GM21360 (cell line): ENCODE data around the gene INTS6.
"Not testable (repeated sequence)": the region's sequence is repeated elsewhere in the genome, so short reads cannot be mapped to it uniquely, and the experiment has no call there.

Source experiments
- ATAC-seq: cut with Tn5 transposase; IDR thresholded peaks from one replicate; pipeline ENCODE4 v1.9.1; 2021; ENCODE audit warnings: mild to moderate bottlenecking, moderate library complexity; ENCODE audit not compliant: unreplicated experiment

Gene INTS6

GRCh38 chr13:51417716-51418115, 35.1 kb downstream of the INTS6 start:
- no peak for ATAC-seq

GRCh38 chr13:51416107-51416506, 36.7 kb downstream of the INTS6 start:
- ATAC-seq: peak; percentile 42

DNA sequence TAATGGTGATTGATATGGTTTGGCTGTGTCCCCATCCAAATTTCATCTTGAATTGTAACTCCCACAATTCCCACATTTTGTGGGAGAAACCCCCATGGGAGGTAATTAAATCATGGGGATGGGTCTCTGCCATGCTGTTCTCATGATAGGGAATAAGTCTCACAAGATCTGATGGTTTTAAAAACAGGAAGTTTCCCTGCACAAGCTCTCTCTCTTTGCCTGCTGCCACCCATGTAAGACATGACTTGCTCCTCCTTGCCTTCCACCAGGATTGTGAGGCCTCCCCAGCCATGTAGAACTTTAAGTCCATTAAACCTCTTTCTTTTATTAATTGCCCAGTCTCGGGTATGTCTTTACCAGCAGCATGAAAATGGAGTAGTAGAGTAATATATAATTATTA, 37.5 kb downstream of the INTS6 start:
- not testable (repeated sequence) for ATAC-seq

DNA sequence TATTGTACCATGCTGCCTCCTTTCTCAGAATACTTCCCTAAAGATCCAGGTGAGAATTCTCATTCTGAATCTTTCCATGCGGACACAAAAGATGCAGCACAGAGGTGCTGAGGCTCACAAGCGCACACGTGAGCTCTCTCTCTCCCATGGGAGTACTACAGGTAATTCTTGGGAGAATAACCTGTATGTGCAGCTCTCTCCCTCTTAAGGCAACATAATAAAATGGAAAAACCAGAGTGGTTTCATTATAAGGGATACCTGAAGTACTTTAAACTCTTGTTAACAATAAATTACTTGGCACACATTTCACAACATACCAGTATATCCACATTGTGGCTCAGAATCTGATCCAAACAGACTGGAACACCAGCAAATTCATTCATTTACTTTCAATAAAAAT, 40.4 kb downstream of the INTS6 start:
- ATAC-seq: no peak

DNA sequence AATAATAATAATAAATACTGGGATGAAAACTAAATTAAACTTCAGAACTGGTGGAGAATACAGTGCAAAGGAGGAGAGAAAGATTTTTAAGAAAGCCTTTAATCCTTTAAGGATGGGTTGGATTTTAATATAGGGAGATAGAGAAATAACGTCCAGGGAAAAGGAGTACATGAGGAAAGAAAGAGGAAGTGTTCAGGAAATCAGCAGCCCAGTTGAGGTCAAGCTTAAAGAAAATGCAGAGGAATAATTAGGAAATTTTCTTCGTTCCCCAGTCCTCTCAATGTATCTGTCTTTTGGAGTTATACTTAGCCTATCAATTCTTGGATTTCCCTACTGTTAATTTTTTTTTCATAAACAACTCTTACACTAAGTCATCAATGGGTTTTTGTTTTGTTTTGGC, 47.7 kb downstream of the INTS6 start:
- ATAC-seq: no peak

GRCh38 chr13:51397262-51397941, 55.4 kb downstream of the INTS6 start:
- ATAC-seq: no peak

GRCh38 chr13:51396352-51396751, 56.5 kb downstream of the INTS6 start:
- peak; percentile 83 for ATAC-seq

DNA sequence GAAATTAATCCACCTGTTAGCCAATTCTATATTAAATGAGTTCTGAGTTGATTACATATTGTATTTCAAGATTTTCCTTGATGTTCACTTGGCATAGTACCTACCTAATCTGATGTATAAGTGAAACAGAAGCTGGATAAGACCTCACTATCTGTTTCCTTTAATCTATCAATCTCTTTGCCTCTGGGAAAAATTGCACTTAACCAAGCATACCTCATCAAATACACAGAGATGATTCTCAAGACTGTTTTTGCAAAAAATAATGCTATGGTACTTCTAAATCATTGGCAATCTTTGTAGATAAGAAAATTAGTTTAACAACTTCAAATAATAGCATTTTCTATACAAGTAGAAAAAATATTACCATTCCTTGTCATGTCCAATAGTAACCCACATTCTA, 58.1 kb downstream of the INTS6 start:
- no peak for ATAC-seq

DNA sequence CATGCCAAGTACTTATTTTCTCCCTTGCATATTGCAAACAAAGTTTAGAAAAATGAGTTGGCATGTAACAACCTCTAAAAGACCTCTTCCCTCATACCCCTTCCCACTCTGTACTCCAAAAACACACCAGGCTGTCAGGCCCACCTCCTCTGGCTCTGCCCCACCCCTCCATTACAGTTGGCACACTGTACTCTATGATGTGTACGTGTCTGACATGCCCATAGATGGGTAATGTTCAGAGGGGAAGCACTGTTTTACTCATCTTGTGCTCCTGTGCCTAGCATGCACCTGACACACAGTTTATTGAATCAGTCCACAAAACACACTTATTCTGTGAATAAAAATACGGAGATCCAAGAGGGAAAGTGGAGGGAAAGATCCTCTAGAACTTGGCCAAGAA, 67.7 kb downstream of the INTS6 start:
- ATAC-seq: no peak

DNA sequence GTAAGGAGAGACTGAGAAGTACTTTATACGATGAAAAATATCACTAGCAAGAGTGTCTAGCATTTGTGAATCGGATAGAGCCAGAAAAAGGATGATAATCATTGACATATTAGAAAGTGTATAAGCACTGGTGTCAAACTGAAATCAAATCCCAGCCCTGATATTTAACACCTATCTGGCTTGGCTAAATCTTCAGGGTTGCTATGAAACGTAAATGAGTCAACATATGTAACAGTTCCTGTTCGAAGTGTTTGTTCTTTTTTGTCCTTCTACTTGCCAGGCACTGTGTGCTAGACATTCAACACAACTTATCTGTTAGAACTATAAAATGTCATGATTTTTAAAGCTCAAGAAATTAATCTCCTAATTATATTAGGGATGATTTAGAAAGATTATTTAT, 72.6 kb downstream of the INTS6 start:
- ATAC-seq: no peak

DNA sequence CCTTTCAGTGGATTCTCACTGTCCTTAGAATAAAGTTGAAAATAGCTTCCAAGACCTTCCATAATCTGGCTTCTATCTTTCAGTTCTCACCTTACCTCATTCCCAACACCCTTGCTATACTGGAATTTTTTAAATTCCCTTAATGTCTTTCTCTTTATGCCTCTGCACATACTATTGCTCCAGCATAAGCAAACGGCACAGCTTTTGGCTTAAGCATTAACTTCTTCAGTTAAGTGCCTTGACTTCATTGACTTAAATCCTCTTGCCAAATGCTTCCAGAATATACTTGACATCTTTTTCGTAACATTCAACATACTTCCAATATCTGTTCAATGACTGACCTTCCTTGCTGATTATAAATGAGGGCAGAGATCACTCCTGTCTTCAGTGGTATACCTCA, 79.4 kb downstream of the INTS6 start:
- no peak for ATAC-seq

DNA sequence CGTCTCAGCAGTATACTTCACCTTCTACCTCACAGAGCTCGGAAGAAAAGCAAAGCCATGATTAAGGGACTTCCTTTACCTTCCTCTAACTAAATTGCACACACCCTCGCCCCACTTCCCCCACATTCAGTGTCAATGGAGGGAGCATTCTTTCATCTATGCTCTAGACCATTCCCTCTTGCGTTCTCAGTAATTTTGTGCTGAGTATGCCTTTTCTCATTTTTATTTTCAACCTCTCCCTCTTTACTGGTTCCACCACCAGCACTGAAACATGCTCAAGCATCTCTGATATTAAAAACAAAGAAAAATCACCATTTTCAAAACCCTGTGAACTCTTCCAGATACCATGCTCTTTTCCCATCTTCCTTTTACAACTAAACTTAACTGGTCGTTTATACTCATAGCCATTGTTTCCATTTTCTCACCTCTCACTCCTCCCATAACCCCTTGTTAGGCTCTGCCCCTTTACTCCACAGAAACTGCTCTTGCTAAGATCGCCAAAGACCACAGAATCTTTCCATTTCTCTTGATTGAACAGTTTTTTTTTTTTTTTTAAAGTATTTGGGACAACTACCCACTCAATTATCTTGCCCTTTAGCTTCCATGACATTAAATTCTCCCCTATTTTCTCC, 81.0 kb downstream of the INTS6 start:
- ATAC-seq: no peak

- ATAC-seq: no peak
Observed at GRCh38 chr13:51370811-51371210, 82.0 kb downstream of the INTS6 start.

DNA sequence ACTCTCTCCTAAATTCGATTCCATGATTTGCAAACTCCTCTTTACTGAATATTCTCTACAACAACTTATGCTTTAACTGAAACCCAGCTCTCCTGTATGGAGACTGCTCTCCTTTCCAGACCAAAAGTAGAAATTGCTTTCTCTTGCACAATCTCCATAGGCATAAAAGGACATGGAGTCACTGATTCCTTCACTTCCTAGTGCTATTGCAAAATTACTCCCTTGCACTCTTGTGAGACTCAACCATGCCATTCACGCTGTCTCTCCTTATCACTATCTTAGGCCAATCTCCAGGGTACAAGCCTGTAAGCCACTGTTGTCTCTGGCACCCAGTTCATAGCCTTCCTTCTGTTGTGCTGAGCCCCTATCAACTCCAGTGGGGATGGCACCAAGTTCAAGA, 82.7 kb downstream of the INTS6 start:
- no peak for ATAC-seq

GRCh38 chr13:51364404-51365008, 88.3 kb downstream of the INTS6 start:
- no peak for ATAC-seq

DNA sequence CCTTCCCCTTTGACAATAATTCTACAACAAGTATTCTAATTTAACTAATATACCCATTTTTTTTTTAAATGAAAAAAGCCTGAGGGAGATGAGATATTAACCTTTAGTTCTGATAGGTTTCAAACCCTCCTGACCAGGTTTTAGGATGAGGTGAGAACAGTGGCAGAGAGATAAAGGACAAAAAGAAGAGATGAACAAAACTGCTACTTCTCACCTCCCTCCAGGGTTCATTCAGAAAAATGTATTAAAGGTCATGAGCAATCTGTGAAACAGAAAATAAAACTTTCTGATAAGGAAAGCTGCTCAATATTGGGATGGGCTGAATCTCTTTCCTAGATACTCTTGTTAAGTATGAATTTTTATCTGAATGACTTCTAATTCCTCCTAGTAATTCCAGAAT, 89.2 kb downstream of the INTS6 start:
- ATAC-seq: no peak

DNA sequence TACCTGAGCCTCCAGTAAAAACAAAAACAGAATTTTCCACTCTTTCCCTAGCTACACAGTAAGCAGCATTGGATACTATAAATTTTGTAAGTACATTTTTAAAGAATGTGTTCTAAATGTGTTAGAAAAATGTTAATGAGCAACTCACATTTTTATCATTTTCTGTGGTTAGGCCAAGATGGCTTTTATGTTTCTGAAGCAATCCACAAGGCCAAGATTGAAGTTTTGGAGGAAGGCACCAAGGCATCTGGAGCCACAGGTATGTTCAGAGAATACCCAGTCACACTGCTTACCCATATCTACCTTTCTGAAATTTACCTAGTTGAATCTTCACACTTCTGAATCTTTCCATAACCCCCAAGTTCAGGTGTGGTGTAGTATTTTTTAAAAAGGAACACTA, 91.7 kb downstream of the INTS6 start:
- no peak for ATAC-seq

DNA sequence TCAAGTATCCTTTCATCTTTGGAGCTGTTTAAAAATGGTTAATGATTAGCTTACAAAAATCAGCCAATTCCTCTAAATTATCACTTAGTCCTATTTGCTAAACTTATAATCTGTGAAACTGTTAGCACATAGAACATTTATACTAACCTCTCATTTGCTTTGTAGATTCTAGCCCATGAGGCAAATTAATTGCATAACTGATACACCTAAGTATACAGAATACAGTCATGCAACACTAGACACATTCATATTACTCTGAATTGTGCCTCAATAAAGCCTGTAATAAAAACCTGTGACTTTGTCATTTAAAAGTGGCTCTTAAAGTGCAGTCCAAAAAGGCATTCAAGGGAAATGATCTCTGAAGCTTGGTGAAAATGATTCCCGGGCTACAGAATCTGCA, 92.3 kb downstream of the INTS6 start:
- ATAC-seq: no peak

- no peak for ATAC-seq
Observed at GRCh38 chr13:51359352-51359751, 93.5 kb downstream of the INTS6 start.

DNA sequence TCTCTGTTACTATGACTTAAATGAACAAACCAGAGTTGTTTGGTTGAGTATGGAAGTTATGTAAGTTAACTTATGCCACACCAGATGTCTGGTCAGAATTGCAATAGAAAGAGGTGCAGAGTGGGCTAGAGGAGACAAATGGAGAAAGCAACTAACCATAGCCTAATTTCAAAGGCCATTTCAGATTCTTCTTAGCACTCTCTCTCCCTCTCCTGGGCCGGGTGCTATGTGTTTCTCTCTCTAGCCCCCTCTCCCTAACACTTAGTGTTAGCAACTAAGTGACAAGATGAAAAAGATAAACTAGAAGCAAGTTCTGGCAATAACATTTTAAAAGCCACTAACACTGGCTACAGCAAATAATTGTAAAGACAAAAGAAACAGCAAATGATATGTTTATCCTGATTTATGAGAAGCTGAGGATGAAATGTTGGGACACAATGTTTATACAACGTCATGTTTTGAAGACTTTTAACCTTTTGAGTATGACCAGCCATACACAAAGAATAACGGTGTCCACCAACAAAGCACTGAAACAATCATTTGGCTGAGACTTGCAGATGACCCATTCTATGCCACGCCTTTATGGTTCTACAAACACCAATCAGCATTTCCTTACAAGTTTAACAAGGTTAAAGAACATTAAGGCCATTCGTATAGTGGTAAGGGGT, 94.8 kb downstream of the INTS6 start:
- ATAC-seq: no peak

DNA sequence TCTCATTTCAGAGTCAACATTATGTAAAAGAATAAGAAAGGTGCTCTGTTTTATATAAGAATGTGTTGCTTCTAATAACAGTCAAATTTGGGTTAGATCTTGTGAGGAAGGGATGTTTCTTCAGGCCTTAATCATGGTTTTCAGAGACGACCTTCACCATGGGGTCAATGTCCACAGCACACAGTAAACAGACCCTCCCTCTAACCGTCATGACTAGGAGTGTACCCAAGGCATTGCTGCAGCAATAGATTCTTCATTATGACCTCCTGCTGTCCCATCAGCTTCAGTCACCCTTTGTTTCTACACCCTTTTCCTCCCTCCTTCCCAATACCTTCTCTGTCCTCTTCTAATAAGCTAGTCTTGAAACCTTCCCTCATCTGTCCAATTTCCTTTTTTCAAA, 97.6 kb downstream of the INTS6 start:
- ATAC-seq: no peak

GRCh38 chr13:51349016-51349415, 103.8 kb downstream of the INTS6 start:
- ATAC-seq: no peak
